A549 (cell line): ENCODE results near the gene MTMR6. TPM values are rescaled to one million over a fixed set of nuclear protein-coding genes. Genes with fewer than 3 reads are reported as not detected.

ENCODE experiments used
- ATAC-seq, 2 experiments: fragments of 200-7000 bp in 1 of 2; fragments of >200 bp in 1 of 2; cut with Nextera tagmentation in 1 of 2; cut with Tn5 transposase in 1 of 2; 3 replicates each; pipeline versions ENCODE4 v1.8.0 to v1.9.1; 2018 to 2020; ENCODE audit warnings: mild to moderate bottlenecking in 1 of 2, moderate library complexity in 1 of 2
- CTCF ChIA-PET: fragments of 300-600 bp; sonication (Branson Sonifier 250); formaldehyde crosslinking; extraction: SDS; loops from one replicate; lab custom pipeline; 2021; ENCODE audit warnings: antibody characterized with exemption, inconsistent platforms; lab: Yijun Ruan, JAX
- POLR2A ChIA-PET: fragments of 350-600 bp; formaldehyde crosslinking; extraction: SDS; loops from one replicate; lab custom pipeline; 2021; ENCODE audit warnings: antibody characterized with exemption, inconsistent platforms; lab: Yijun Ruan, JAX
- DNase-seq, 2 experiments: peaks; one replicate each; pipeline versions ENCODE4 v3.0.0 to v3.0.0-alpha.2; 2011 to 2016; ENCODE audit warnings: low read depth in 1 of 2, low spot score in 1 of 2
- FAIRE-seq: peaks from 2 replicates; lab custom pipeline; 2011; peaks lifted over from hg19 to GRCh38; lab: Jason Lieb, UNC
- H3K27ac ChIP-seq, 2 experiments: fragments of >200 bp; sonication (Bioruptor Twin); formaldehyde crosslinking; 3 replicates each; pipeline ENCODE4 v1.5.1; 2016 to 2017
- H3K4me1 ChIP-seq: fragments of >200 bp; sonication (Bioruptor Twin); formaldehyde crosslinking; 3 replicates; pipeline ENCODE4 v1.6.1; 2016
- H3K4me2 ChIP-seq: fragments of >200 bp; sonication (Bioruptor Twin); formaldehyde crosslinking; 3 replicates; pipeline ENCODE4 v1.6.1; 2016
- H3K4me3 ChIP-seq: fragments of >200 bp; sonication (Bioruptor Twin); formaldehyde crosslinking; 3 replicates; pipeline ENCODE4 v1.5.1; 2016
- H3K9me3 ChIP-seq: fragments of >200 bp; sonication (Bioruptor Twin); formaldehyde crosslinking; 3 replicates; pipeline ENCODE4 v1.6.1; 2016
- BCL3 ChIP-seq: fragments of >200 bp; sonication (Bioruptor Twin); formaldehyde crosslinking; IDR thresholded peaks from 3 replicates; pipeline ENCODE4 v1.6.1; 2016
- CBX2 ChIP-seq: fragments of 200-600 bp; sonication (generic); IDR thresholded peaks from 2 replicates; pipeline ENCODE4 v1.6.1; 2016; ENCODE audit warnings: low read depth, mild to moderate bottlenecking, borderline replicate concordance
- CEBPB ChIP-seq, 2 experiments: fragments of >200 bp in 1 of 2; sonication (Bioruptor Twin) in 1 of 2; formaldehyde crosslinking in 1 of 2; IDR thresholded peaks; 2 replicates each; pipeline ENCODE4 v1.6.1; 2012 to 2016
- EHF ChIP-seq: fragments of 250-450 bp; sonication (Bioruptor Pico); IDR thresholded peaks from 2 replicates; pipeline ENCODE4 v1.5.0; 2020; ENCODE audit warnings: mild to moderate bottlenecking
- EP300 ChIP-seq, 2 experiments: fragments of >200 bp; sonication (Bioruptor Twin); formaldehyde crosslinking; IDR thresholded peaks; 2 replicates in 1 of 2; 3 replicates in 1 of 2; pipeline ENCODE4 v1.6.1; 2016 to 2017
- FOXS1 ChIP-seq: fragments of 250-450 bp; sonication (Bioruptor Pico); IDR thresholded peaks from 2 replicates; pipeline ENCODE4 v1.5.0; 2020; ENCODE audit warnings: mild to moderate bottlenecking, moderate library complexity
- HES2 ChIP-seq: fragments of >200 bp; sonication (Bioruptor Twin); formaldehyde crosslinking; IDR thresholded peaks from 2 replicates; pipeline ENCODE4 v1.6.1; 2016
- HEYL ChIP-seq: fragments of 250-450 bp; sonication (Bioruptor Pico); IDR thresholded peaks from 2 replicates; pipeline ENCODE4 v1.8.0; 2021; ENCODE audit warnings: mild to moderate bottlenecking, moderate library complexity
- HMGXB4 ChIP-seq: fragments of 250-450 bp; sonication (Bioruptor Pico); IDR thresholded peaks from 2 replicates; pipeline ENCODE4 v1.5.0; 2021; ENCODE audit warnings: mild to moderate bottlenecking, moderate library complexity, borderline replicate concordance
- MAFK ChIP-seq: fragments of 450-650 bp; IDR thresholded peaks from 2 replicates; pipeline ENCODE4 v1.6.1; 2014; ENCODE audit not compliant: partially characterized antibody
- MAX ChIP-seq: IDR thresholded peaks from 2 replicates; pipeline ENCODE4 v1.6.1; 2012
- MAZ ChIP-seq: fragments of 150-350 bp; IDR thresholded peaks from 2 replicates; pipeline ENCODE4 v1.6.1; 2014; ENCODE audit warnings: antibody characterized with exemption, low read depth, low read length, borderline replicate concordance
- NFE2L2 ChIP-seq: fragments of 150-350 bp; conservative IDR thresholded peaks from 2 replicates; pipeline ENCODE4 v1.6.1; 2014; ENCODE audit warnings: low read length
- NR3C1 ChIP-seq: fragments of >200 bp; sonication (Bioruptor Twin); formaldehyde crosslinking; IDR thresholded peaks from 3 replicates; pipeline ENCODE4 v1.6.1; 2017
- PHF8 ChIP-seq: fragments of 200-600 bp; sonication (generic); IDR thresholded peaks from 2 replicates; pipeline ENCODE4 v1.6.1; 2016; ENCODE audit warnings: low read depth, mild to moderate bottlenecking, antibody characterized with exemption, moderate library complexity, borderline replicate concordance
- POLR2AphosphoS2 ChIP-seq: conservative IDR thresholded peaks from 2 replicates; pipeline ENCODE4 v1.6.1; 2012; ENCODE audit warnings: low read length, improper control_type of control experiment, inconsistent platforms
- RAD21 ChIP-seq, 2 experiments: fragments of >200 bp in 1 of 2; sonication (Bioruptor Twin) in 1 of 2; formaldehyde crosslinking in 1 of 2; IDR thresholded peaks in 1 of 2; conservative IDR thresholded peaks in 1 of 2; 2 replicates in 1 of 2; 3 replicates in 1 of 2; pipeline ENCODE4 v1.6.1; 2012 to 2018; ENCODE audit warnings: inconsistent platforms in 1 of 2
- RCOR1 ChIP-seq: fragments of 150-350 bp; IDR thresholded peaks from 2 replicates; pipeline ENCODE4 v1.6.1; 2014; ENCODE audit warnings: antibody characterized with exemption, low read length, low read depth
- RNF2 ChIP-seq: fragments of 200-600 bp; sonication (generic); IDR thresholded peaks from 2 replicates; pipeline ENCODE4 v1.6.1; 2016; ENCODE audit warnings: low read depth, mild to moderate bottlenecking, antibody characterized with exemption, moderate library complexity, borderline replicate concordance
- USF2 ChIP-seq: fragments of 450-650 bp; IDR thresholded peaks from 2 replicates; pipeline ENCODE4 v1.6.1; 2014; ENCODE audit warnings: antibody characterized with exemption
- ZC3H11A ChIP-seq: fragments of 450-650 bp; IDR thresholded peaks from 2 replicates; pipeline ENCODE4 v1.6.1; 2014; ENCODE audit warnings: antibody characterized with exemption, mild to moderate bottlenecking
- WGBS: methylation state at CpG from one replicate; pipeline ENCODE4 v1.1.6; 2017; ENCODE audit errors: missing lambda C conversion rate; 5-methylcytosine and 5-hydroxymethylcytosine counted together
- polyA plus RNA-seq, 4 experiments: library from polyadenylated mRNA; depleted of rRNA in 3 of 4; stranded (reverse); fragments of >200 nt; fragmentation: RNase III in 1 of 4; extraction: RNeasy Plus Mini Kit Qiagen cat#74134 plus additional on column Dnase treatment in 1 of 4; gene quantifications; 2 replicates in 3 of 4; 3 replicates in 1 of 4; pipeline ENCODE4 v1.2.3, GENCODE V29; 2011 to 2017

MTMR6 gene
- polyA plus RNA-seq, 2 of the 4 experiments (the other 2 are of a cell fraction): 8.8 to 22.4 TPM

- ChIA-PET CTCF (interaction anchor here (1.0 kb wide), 1 partner anchor 9 kb away, joined by 3 read pairs; no protein-coding TSS in a partner anchor), POLR2A (no interaction called here)
- Histone ChIP-seq H3K9me3 (no peaks in the 10 kb centered on the region), H3K4me2 (no peak overlapping the region), H3K4me1 (no peaks in the 10 kb centered on the region), H3K4me3 (no peak overlapping the region), H3K27ac (no peak overlapping the region)
- TF ChIP-seq BCL3: no peak
- TF ChIP-seq MAFK: no peak
- TF ChIP-seq HES2: no peak
- no peak for TF ChIP-seq MAZ
- no peak for TF ChIP-seq FOXS1 (CRISPR knock-in tag)
- TF ChIP-seq ZC3H11A: no peak
- TF ChIP-seq NR3C1: no peak
- no peak for TF ChIP-seq PHF8
- no peak for TF ChIP-seq EHF
- TF ChIP-seq RCOR1: no peak
- TF ChIP-seq HEYL (CRISPR knock-in tag): no peak
- no peak for TF ChIP-seq MAX
- TF ChIP-seq RNF2: no peak
- TF ChIP-seq EP300 (IDR thresholded peaks at IDR 0.05): no peak
- no peak for TF ChIP-seq NFE2L2
- no peak for TF ChIP-seq HMGXB4 (CRISPR knock-in tag)
- no peak for TF ChIP-seq USF2
- DNase-seq: no peak
- WGBS: 38% methylated on average over 4 of the region's 4 CpGs
- no peak for FAIRE-seq
- ATAC-seq: no peak
Observed at GRCh38 chr13:25204863-25205262, 82.4 kb downstream of the MTMR6 start.

GRCh38 chr13:25203127-25203740 is 84.1 kb downstream of the MTMR6 start:
- POLR2A ChIA-PET: no interaction called here
- Histone ChIP-seq H3K27ac (no peak overlapping the region), H3K9me3 (no peaks in the 10 kb centered on the region), H3K4me2 (no peak overlapping the region), H3K4me1 (no peaks in the 10 kb centered on the region), H3K4me3 (no peak overlapping the region)
- ATAC-seq (no peak), DNase-seq (no peak), FAIRE-seq (no peak)
- no peak for TF ChIP-seq RCOR1
- TF ChIP-seq BCL3: no peak
- no peak for TF ChIP-seq CEBPB (IDR thresholded peaks at IDR 0.05)
- no peak for TF ChIP-seq MAFK
- TF ChIP-seq CBX2: no peak
- no peak for TF ChIP-seq HEYL (CRISPR knock-in tag)
- TF ChIP-seq RAD21 (conservative IDR thresholded peaks at IDR 0.05 in 1 of 2, IDR thresholded peaks at IDR 0.05 in 1 of 2): no peak
- TF ChIP-seq POLR2AphosphoS2: no peak
- 22% methylated on average over 17 of the region's 17 CpGs for WGBS
- CTCF ChIA-PET: no interaction called here
